ENCODE measurements around the gene FAM184A.

DNA sequence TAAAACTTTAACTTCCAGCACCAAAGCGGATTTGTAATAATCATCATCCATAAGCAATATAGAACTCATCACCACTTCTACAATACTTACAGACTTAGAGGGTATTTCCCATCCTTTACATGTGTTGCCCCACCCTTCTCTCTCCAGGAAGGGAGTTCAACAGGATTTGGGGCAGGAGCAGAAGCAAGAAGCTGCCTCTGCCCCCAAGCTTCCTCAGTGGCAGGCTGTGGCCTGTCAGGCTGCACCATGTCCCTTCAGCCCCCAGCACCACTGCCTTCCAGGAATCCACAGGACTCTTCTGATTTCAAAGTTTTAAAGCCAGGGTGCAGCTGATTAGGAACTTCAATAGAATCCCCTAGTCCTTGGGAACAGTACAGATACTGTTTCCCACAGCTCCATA is 106.8 kb downstream of the FAM184A start:
- TF ChIP-seq, protein P1, sequence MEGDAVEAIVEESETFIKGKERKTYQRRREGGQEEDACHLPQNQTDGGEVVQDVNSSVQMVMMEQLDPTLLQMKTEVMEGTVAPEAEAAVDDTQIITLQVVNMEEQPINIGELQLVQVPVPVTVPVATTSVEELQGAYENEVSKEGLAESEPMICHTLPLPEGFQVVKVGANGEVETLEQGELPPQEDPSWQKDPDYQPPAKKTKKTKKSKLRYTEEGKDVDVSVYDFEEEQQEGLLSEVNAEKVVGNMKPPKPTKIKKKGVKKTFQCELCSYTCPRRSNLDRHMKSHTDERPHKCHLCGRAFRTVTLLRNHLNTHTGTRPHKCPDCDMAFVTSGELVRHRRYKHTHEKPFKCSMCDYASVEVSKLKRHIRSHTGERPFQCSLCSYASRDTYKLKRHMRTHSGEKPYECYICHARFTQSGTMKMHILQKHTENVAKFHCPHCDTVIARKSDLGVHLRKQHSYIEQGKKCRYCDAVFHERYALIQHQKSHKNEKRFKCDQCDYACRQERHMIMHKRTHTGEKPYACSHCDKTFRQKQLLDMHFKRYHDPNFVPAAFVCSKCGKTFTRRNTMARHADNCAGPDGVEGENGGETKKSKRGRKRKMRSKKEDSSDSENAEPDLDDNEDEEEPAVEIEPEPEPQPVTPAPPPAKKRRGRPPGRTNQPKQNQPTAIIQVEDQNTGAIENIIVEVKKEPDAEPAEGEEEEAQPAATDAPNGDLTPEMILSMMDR (IDR thresholded peaks at IDR 0.05; ENCODE audit: insufficient read depth, low read depth, low read length): no peak
- TF ChIP-seq EZH2 (IDR thresholded peaks at IDR 0.05; ENCODE audit: insufficient read depth, low read length): no peak

Measured in astrocyte (in vitro differentiated cells and primary cell).